Bronchial epithelial cell (primary cell): ENCODE measurements around the gene PTGES2. TPM values are rescaled to one million over a fixed set of nuclear protein-coding genes. Genes with fewer than 3 reads are reported as not detected.

Experiments
- DNase-seq: peaks from one replicate; pipeline ENCODE4 v3.0.0-alpha.2; 2010; ENCODE audit warnings: low read depth
- FAIRE-seq: peaks from 2 replicates; lab custom pipeline; 2011; peaks lifted over from hg19 to GRCh38; lab: Jason Lieb, UNC
- H3K27me3 ChIP-seq: 2 replicates; pipeline ENCODE4 v1.5.1; 2011; ENCODE audit warnings: low read length; ENCODE audit not compliant: control insufficient read depth, insufficient read depth
- H3K36me3 ChIP-seq: 2 replicates; pipeline ENCODE4 v1.5.1; 2011; ENCODE audit warnings: low read length; ENCODE audit not compliant: control insufficient read depth, insufficient read depth
- H3K4me3 ChIP-seq: 2 replicates; pipeline ENCODE4 v1.5.1; 2011; ENCODE audit warnings: mild to moderate bottlenecking, low read depth, low read length, control low read depth
- total RNA-seq: library from RNA; depleted of rRNA; stranded (reverse); fragments of >200 nt; gene quantifications from 2 replicates; pipeline ENCODE4 v1.2.1, GENCODE V29; 2014
- TF ChIP-seq, protein P1 (sequence below): IDR thresholded peaks from 2 replicates; pipeline ENCODE4 v1.5.1; 2011; ENCODE audit warnings: mild to moderate bottlenecking, moderate library complexity, low read length, control low read depth, inconsistent platforms; ENCODE audit not compliant: insufficient read depth, severe bottlenecking

Gene PTGES2
- total RNA-seq, 1 donor from 2014 or later, result 130 TPM

GRCh38 chr9:128168731-128169308 is 41.3 kb upstream of the PTGES2 start:
- no peak for FAIRE-seq
- TF ChIP-seq, protein P1, sequence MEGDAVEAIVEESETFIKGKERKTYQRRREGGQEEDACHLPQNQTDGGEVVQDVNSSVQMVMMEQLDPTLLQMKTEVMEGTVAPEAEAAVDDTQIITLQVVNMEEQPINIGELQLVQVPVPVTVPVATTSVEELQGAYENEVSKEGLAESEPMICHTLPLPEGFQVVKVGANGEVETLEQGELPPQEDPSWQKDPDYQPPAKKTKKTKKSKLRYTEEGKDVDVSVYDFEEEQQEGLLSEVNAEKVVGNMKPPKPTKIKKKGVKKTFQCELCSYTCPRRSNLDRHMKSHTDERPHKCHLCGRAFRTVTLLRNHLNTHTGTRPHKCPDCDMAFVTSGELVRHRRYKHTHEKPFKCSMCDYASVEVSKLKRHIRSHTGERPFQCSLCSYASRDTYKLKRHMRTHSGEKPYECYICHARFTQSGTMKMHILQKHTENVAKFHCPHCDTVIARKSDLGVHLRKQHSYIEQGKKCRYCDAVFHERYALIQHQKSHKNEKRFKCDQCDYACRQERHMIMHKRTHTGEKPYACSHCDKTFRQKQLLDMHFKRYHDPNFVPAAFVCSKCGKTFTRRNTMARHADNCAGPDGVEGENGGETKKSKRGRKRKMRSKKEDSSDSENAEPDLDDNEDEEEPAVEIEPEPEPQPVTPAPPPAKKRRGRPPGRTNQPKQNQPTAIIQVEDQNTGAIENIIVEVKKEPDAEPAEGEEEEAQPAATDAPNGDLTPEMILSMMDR, result no peak
- no peaks in the 10 kb centered on the region for H3K27me3 ChIP-seq
- H3K4me3 ChIP-seq, result no peak overlapping the region
- no peak for DNase-seq
- H3K36me3 ChIP-seq, result peaks cover 28% of the 10 kb centered on the region

DNA sequence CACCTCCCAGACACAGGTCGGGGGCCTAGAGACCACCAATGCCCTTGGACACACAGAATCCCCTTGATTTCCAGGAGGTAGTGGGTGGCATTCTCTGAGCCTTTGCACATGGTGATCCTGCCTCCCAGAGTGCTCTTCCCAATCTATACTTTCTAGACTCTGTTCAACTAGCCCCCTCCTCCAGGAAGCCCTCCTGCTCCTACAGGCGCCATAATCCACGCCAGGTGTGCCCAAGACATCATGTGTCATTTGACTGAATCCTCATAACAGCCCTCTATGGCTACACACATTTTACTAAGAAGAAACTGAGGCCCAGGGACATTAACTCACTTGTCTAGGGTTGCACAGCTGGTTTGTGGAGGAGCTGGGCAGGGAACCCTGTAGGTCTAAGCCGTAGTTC is 39.7 kb upstream of the PTGES2 start:
- no peak overlapping the region for H3K4me3 ChIP-seq
- H3K36me3 ChIP-seq, result peaks cover 30% of the 10 kb centered on the region
- FAIRE-seq (no peak), DNase-seq (no peak)
- TF ChIP-seq, protein P1, result no peak
- no peaks in the 10 kb centered on the region for H3K27me3 ChIP-seq

- H3K27me3 ChIP-seq, result no peaks in the 10 kb centered on the region
- FAIRE-seq, result no peak
- no peak for DNase-seq
- peaks cover 31% of the 10 kb centered on the region for H3K36me3 ChIP-seq
- TF ChIP-seq, protein P1, result no peak
- H3K4me3 ChIP-seq, result no peak overlapping the region
Observed at GRCh38 chr9:128166169-128166568, 38.6 kb upstream of the PTGES2 start.

DNA sequence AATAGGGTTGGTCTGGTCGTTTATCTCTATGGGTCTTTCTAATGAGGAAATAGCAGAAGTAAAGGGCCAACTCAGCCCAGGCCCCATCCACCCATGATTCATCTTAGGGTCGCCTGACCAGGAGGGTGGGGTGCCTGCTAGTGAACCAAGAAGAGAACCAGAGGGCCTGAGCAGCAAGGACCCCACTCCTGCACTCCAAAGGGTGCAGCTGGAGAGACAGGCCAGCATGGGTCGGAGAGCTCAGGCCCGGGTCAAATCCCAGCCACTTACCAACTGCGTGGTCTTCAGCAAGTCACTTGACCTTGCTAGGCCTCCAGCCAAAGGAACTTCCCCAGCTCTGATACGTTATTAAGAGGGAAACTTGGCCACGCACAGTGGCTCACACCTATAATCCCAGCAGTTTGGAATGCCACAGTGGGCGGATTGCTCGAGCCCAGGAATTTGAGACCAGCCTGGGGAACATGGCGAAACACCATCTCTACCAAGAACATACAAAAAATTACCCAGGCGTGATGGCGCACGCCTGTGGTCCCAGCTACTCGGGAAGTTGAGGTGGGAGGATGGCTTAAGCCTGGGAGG is 36.9 kb upstream of the PTGES2 start:
- peak; percentile 41 for DNase-seq
- H3K36me3 ChIP-seq, result peaks cover 26% of the 10 kb centered on the region

DNA sequence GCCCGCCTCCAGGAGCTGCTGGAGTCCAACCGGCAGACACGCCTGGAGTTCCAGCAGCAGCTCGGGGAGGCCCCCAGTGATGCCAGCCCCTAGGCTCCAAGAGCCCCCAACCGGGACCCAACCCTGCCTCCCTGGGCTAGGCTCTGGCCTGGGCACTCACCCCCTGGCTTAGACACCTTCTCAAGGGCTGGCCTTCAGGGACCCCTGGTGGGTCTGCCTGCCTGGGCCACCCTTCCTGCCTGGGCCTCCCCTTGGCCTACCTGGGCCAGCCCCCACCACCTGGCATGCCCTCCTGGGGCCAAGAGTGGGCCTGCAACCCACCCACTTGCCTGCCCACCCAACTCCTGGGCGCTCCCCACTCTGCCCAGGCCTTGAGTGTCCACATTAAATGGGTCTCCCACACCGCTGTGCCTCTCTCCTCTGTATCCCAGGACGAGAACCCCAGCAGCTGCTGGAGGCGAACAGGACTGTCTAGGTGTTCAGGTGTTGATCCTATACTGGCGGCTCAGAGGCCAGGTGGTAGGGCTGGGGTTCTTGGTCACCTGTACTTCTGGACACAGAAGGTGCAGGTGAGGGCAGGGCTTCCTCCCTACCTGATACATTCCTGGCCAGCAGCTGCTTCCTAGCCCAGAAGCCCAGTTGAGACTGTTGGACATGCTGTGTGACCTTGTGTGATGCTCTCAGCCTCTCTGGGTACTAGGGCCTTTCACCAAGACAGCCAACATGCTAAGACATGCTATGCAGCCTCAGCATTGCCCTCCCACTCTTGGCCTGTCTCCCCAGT is 36.2 kb upstream of the PTGES2 start:
- peak; percentile 44 for DNase-seq
- TF ChIP-seq, protein P1, result no peak
- peaks cover 20% of the 10 kb centered on the region for H3K36me3 ChIP-seq
- FAIRE-seq, result no peak
- H3K27me3 ChIP-seq, result no peaks in the 10 kb centered on the region
- H3K4me3 ChIP-seq, result no peak overlapping the region

More for the DNA sequence above, 36.9 kb upstream of the PTGES2 start:
- H3K27me3 ChIP-seq, result no peaks in the 10 kb centered on the region
- TF ChIP-seq, protein P1, result no peak
- FAIRE-seq, result no peak
- no peak overlapping the region for H3K4me3 ChIP-seq
